K562 (cell line): ENCODE results near the gene TJP3. TPM values are rescaled to one million over a fixed set of nuclear protein-coding genes. Genes with fewer than 3 reads are reported as not detected.

Experiments used
- ATAC-seq: fragments of 200-7000 bp; cut with Tn5 transposase; 3 replicates; pipeline ENCODE4 v1.9.1; 2020; ENCODE audit warnings: moderate library complexity
- BruUV-seq: library from RNA; stranded (reverse); fragments of 400-500 nt; replicated peaks from 2 replicates; lab custom pipeline; 2021; lab: Mats Ljungman, UMichigan
- CTCF ChIA-PET: fragments of 300-600 bp; formaldehyde crosslinking; extraction: SDS; loops from one replicate; lab custom pipeline; 2021; ENCODE audit warnings: low intra/inter-chr PET ratio; lab: Yijun Ruan, JAX
- POLR2A ChIA-PET: fragments of 300-600, 350-650 bp; sonication (Branson Sonifier 250); formaldehyde crosslinking; extraction: SDS; loops from one replicate; lab custom pipeline; 2021; ENCODE audit warnings: antibody characterized with exemption, inconsistent platforms; lab: Yijun Ruan, JAX
- DNase-seq, 4 experiments: peaks; one replicate each; pipeline versions ENCODE4 v3.0.0 to v3.0.0-alpha.2; 2011 to 2018; ENCODE audit warnings: low spot score in 3 of 4, mixed read lengths in 3 of 4; ENCODE audit errors: extremely low read depth in 1 of 4
- FAIRE-seq: peaks from 2 replicates; lab custom pipeline; 2011; peaks lifted over from hg19 to GRCh38; lab: Jason Lieb, UNC
- H2AFZ ChIP-seq: 2 replicates; pipeline ENCODE4 v1.6.0; 2011; ENCODE audit warnings: low read depth, low read length, control low read depth, inconsistent platforms
- H3K27ac ChIP-seq: fragments of 200-600 bp; 3 replicates; pipeline ENCODE4 v1.8.0; 2011; ENCODE audit warnings: low read depth, mild to moderate bottlenecking, control low read depth, inconsistent platforms, low read length, moderate library complexity, mixed read lengths; ENCODE audit errors: extremely low read depth
- H3K27me3 ChIP-seq, 2 experiments: fragments of 300-600 bp in 1 of 2; 2 replicates in 1 of 2; 3 replicates in 1 of 2; pipeline versions ENCODE4 v1.6.0 to v1.8.0; 2011; ENCODE audit warnings: inconsistent platforms in 2 of 2, low read length in 2 of 2, mild to moderate bottlenecking in 1 of 2, mixed read lengths in 1 of 2, moderate library complexity in 1 of 2; ENCODE audit not compliant: control insufficient read depth in 2 of 2, insufficient read depth in 2 of 2
- H3K36me3 ChIP-seq: fragments of 300-600 bp; 3 replicates; pipeline ENCODE4 v1.8.0; 2011; ENCODE audit warnings: mild to moderate bottlenecking, low read length, inconsistent platforms; ENCODE audit not compliant: control insufficient read depth, insufficient read depth
- H3K4me1 ChIP-seq, 2 experiments: fragments of 200-600 bp in 1 of 2; replicated peaks in 1 of 2; 2 replicates in 1 of 2; 3 replicates in 1 of 2; pipeline versions ENCODE4 v1.5.1 to v1.8.0; 2011; ENCODE audit warnings: inconsistent platforms in 2 of 2, low read length in 2 of 2, mild to moderate bottlenecking in 1 of 2, mixed read lengths in 1 of 2, moderate library complexity in 1 of 2; ENCODE audit not compliant: control insufficient read depth in 2 of 2, insufficient read depth in 2 of 2
- H3K4me2 ChIP-seq: 2 replicates; pipeline ENCODE4 v1.6.1; 2011; ENCODE audit warnings: low read length, control low read depth, inconsistent platforms, mixed read lengths; ENCODE audit not compliant: insufficient read depth
- H3K4me3 ChIP-seq: fragments of 200-600 bp; sonication (generic), shearing (Covaris generic); 2 replicates; pipeline ENCODE4 v1.5.1; 2016; ENCODE audit warnings: control low read depth, inconsistent platforms
- H3K79me2 ChIP-seq: fragments of 200-600 bp; 3 replicates; pipeline ENCODE4 v1.8.0; 2011; ENCODE audit warnings: low read length, inconsistent platforms; ENCODE audit not compliant: control insufficient read depth, insufficient read depth
- H3K9ac ChIP-seq, 2 experiments: 2 replicates each; pipeline versions ENCODE4 v1.6.0 to v1.6.1; 2011; ENCODE audit warnings: low read depth in 2 of 2, low read length in 2 of 2, control low read depth in 1 of 2, inconsistent platforms in 1 of 2, mild to moderate bottlenecking in 1 of 2, mixed read lengths in 1 of 2; ENCODE audit not compliant: insufficient read depth in 1 of 2
- H3K9me1 ChIP-seq: one replicate; pipeline ENCODE4 v1.6.0; 2011; ENCODE audit warnings: inconsistent platforms, mild to moderate bottlenecking, low read length, moderate library complexity; ENCODE audit not compliant: control insufficient read depth, insufficient read depth
- H3K9me3 ChIP-seq: replicated peaks from 2 replicates; pipeline ENCODE4 v1.5.1; 2011; ENCODE audit warnings: low read depth, low read length, inconsistent platforms; ENCODE audit not compliant: control insufficient read depth, insufficient read depth
- H4K20me1 ChIP-seq: replicated peaks from 2 replicates; pipeline ENCODE4 v1.6.1; 2011; ENCODE audit warnings: low read length, inconsistent platforms, mixed read lengths; ENCODE audit not compliant: control insufficient read depth, insufficient read depth
- DPF2 ChIP-seq: fragments of 450-650 bp; IDR thresholded peaks from 2 replicates; pipeline ENCODE4 v1.6.1; 2016
- KDM5B ChIP-seq: fragments of 200-600 bp; sonication (generic); IDR thresholded peaks from 2 replicates; pipeline ENCODE4 v1.6.1; 2012; ENCODE audit warnings: low read depth, mild to moderate bottlenecking, moderate library complexity, low read length, control low read depth, inconsistent platforms; ENCODE audit not compliant: insufficient replicate concordance
- NFIC ChIP-seq: fragments of 450-650 bp; IDR thresholded peaks from 2 replicates; pipeline ENCODE4 v1.6.1; 2017; ENCODE audit warnings: mild to moderate bottlenecking, inconsistent platforms
- SRSF7 ChIP-seq: fragments of 200-400 bp; formaldehyde crosslinking; optimal IDR thresholded peaks from 2 replicates; pipeline ENCODE3; 2017; ENCODE audit warnings: mild to moderate bottlenecking, low read depth, low read length
- TEAD2 ChIP-seq: fragments of 450-650 bp; IDR thresholded peaks from 2 replicates; pipeline ENCODE4 v1.6.1; 2016; ENCODE audit warnings: missing genetic modification characterization, control low read depth, missing compliant biosample characterization
- U2AF1 ChIP-seq: fragments of 200-400 bp; formaldehyde crosslinking; optimal IDR thresholded peaks from 2 replicates; pipeline ENCODE3; 2017; ENCODE audit warnings: mild to moderate bottlenecking, low read depth, low read length, moderate library complexity
- ZC3H11A ChIP-seq: IDR thresholded peaks from 2 replicates; pipeline ENCODE4 v1.6.1; 2012; ENCODE audit warnings: low read depth, low read length, improper control_type of control experiment
- ZNF174 ChIP-seq: fragments of 250-450 bp; sonication (Bioruptor Pico); IDR thresholded peaks from 2 replicates; pipeline ENCODE4 v1.4.0; 2020; ENCODE audit warnings: mild to moderate bottlenecking
- WGBS: fragments of 100-300 bp; shearing (Covaris generic); methylation state at CpG from one replicate; pipeline ENCODE4 v1.1.6; 2016; ENCODE audit warnings: low coverage, mixed read lengths; ENCODE audit not compliant: insufficient coverage; ENCODE audit errors: missing lambda C conversion rate; 5-methylcytosine and 5-hydroxymethylcytosine counted together
- in situ Hi-C: fragments of 300-500 bp; cut with MboI; formaldehyde crosslinking; loops from 4 replicates; pipeline ENCODE4 v1.15.0; 2018; ENCODE audit warnings: inconsistent platforms, mixed read lengths
- intact Hi-C: fragments of 100-400 bp; cut with micrococcal nuclease; formaldehyde crosslinking; loops from 2 replicates; pipeline ENCODE4 v1.14.2; 2022
- polyA plus RNA-seq, 8 experiments: library from polyadenylated mRNA; depleted of rRNA in 4 of 8; stranded (reverse) in 5 of 8; unstranded in 3 of 8; fragments of >200 nt; fragmentation: Nextera tagmentation in 2 of 8; fragmentation: Illumina TruSeq in 1 of 8; extraction: Ambion mirVana in 2 of 8; extraction: Trizol in 1 of 8; gene quantifications; 2 replicates each; pipeline versions ENCODE4 v1.2.1 to v1.2.3, GENCODE V29; 2011 to 2014; ENCODE audit warnings: inconsistent platforms in 1 of 8, missing spikeins in 1 of 8
- total RNA-seq, 7 experiments: library from RNA; depleted of rRNA in 6 of 7; stranded (reverse); fragments of >200 nt in 6 of 7; fragmentation: Illumina TruSeq in 2 of 7; extraction: Trizol in 2 of 7; gene quantifications; 2 replicates each; pipeline versions ENCODE4 v1.2.1 to v1.2.3, GENCODE V29; 2011 to 2021; ENCODE audit warnings: low replicate concordance in 1 of 7
- TF ChIP-seq, protein P1 (sequence below): fragments of 250-450 bp; sonication (Bioruptor Pico); IDR thresholded peaks from 2 replicates; pipeline ENCODE4 v1.5.0; 2021
- TF ChIP-seq, protein P2 (sequence below): sonication (generic); formaldehyde crosslinking; IDR thresholded peaks from 2 replicates; pipeline ENCODE4 v1.8.0; 2023; ENCODE audit warnings: mild to moderate bottlenecking, missing genetic modification reagents
- TF ChIP-seq, protein P3 (sequence below): IDR thresholded peaks from 2 replicates; pipeline ENCODE4 v1.6.1; 2011; ENCODE audit warnings: borderline replicate concordance, low read depth, mild to moderate bottlenecking, moderate library complexity, low read length; ENCODE audit not compliant: insufficient read depth, poor library complexity, severe bottlenecking

The TJP3 gene
- total and polyA plus RNA-seq, 9 of the 15 experiments (the other 6 are each of a cell fraction or from before 2014, with no cell fraction given) = 0.11 to 2.4 (median 0.57) TPM; not detected in 1

DNA sequence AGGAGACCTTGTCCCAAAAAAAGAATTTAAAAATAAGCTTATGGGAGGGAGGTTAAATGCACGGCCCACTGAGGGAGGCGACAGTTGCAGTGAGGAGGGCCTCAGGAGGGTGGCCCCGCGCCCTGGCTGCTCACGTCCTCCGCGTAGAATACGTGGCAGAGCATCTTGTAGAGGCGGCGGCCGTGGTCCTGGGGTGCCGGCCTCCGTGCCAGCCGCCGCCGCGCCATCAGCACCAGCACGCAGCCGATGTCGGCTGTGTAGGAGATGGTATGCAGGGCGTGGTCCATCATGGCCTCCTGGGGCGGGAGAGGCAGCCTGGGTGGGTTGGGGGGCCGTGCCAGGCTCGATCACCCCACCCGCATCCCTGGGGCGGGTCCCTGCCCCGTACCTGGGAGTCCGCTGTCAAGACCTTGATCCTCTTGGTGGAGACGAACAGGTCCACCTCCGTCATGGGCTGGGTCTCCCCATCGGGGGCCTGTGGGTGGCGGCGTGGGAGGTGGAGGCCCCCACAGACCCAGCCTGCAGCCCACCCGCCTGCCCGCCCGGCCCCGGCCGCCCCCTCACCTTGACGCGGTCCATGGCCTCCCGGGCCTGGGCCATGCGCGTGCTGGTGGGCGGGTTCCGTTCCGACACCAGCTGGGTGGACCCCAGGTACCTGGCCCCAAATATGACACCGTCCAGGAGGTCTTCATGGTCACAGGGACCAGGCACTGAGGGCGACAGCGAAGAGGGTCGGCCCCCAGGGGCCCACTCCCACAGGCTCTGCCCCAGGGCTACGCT is 45.6 kb downstream of the TJP3 start:
- in situ Hi-C loops = no loop called here
- H3K27me3 ChIP-seq = no peaks in the 10 kb centered on the region
- H3K4me2 ChIP-seq = no peak overlapping the region
- peaks cover 21% of the 10 kb centered on the region; the same call in 1 of the 3 replicates for H3K36me3 ChIP-seq
- H3K9me1 ChIP-seq = no peaks in the 10 kb centered on the region
- no peak for ATAC-seq
- intact Hi-C loops = no loop called here
- ChIA-PET POLR2A (interaction anchor here (0.6 to 1.9 kb wide), 5 partner anchors 9 to 343 kb away, joined by 3 to 7 read pairs (median 4); partner anchors contain the start of gene MRPL54), CTCF (no interaction called here)
- H2AFZ ChIP-seq = no peak overlapping the region
- peaks cover 0 to 10% of the 10 kb centered on the region in 2 experiments; a peak in 1 of 5 replicates for H3K4me1 ChIP-seq
- no TSS peak for BruUV-seq
- no peak for FAIRE-seq
- H4K20me1 ChIP-seq = no peaks in the 10 kb centered on the region
- TF ChIP-seq ZC3H11A (no peak), ZNF174 (CRISPR knock-in tag) (no peak), NFIC (no peak), U2AF1 (no peak), TEAD2 (tag) (no peak), DPF2 (no peak), KDM5B (no peak), SRSF7 (no peak)
- TF ChIP-seq, protein P1, sequence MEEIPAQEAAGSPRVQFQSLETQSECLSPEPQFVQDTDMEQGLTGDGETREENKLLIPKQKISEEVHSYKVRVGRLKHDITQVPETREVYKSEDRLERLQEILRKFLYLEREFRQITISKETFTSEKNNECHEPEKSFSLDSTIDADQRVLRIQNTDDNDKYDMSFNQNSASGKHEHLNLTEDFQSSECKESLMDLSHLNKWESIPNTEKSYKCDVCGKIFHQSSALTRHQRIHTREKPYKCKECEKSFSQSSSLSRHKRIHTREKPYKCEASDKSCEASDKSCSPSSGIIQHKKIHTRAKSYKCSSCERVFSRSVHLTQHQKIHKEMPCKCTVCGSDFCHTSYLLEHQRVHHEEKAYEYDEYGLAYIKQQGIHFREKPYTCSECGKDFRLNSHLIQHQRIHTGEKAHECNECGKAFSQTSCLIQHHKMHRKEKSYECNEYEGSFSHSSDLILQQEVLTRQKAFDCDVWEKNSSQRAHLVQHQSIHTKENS (CRISPR knock-in tag) = no peak
- TF ChIP-seq, protein P2, sequence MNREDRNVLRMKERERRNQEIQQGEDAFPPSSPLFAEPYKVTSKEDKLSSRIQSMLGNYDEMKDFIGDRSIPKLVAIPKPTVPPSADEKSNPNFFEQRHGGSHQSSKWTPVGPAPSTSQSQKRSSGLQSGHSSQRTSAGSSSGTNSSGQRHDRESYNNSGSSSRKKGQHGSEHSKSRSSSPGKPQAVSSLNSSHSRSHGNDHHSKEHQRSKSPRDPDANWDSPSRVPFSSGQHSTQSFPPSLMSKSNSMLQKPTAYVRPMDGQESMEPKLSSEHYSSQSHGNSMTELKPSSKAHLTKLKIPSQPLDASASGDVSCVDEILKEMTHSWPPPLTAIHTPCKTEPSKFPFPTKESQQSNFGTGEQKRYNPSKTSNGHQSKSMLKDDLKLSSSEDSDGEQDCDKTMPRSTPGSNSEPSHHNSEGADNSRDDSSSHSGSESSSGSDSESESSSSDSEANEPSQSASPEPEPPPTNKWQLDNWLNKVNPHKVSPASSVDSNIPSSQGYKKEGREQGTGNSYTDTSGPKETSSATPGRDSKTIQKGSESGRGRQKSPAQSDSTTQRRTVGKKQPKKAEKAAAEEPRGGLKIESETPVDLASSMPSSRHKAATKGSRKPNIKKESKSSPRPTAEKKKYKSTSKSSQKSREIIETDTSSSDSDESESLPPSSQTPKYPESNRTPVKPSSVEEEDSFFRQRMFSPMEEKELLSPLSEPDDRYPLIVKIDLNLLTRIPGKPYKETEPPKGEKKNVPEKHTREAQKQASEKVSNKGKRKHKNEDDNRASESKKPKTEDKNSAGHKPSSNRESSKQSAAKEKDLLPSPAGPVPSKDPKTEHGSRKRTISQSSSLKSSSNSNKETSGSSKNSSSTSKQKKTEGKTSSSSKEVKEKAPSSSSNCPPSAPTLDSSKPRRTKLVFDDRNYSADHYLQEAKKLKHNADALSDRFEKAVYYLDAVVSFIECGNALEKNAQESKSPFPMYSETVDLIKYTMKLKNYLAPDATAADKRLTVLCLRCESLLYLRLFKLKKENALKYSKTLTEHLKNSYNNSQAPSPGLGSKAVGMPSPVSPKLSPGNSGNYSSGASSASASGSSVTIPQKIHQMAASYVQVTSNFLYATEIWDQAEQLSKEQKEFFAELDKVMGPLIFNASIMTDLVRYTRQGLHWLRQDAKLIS = no peak
- TF ChIP-seq, protein P3, sequence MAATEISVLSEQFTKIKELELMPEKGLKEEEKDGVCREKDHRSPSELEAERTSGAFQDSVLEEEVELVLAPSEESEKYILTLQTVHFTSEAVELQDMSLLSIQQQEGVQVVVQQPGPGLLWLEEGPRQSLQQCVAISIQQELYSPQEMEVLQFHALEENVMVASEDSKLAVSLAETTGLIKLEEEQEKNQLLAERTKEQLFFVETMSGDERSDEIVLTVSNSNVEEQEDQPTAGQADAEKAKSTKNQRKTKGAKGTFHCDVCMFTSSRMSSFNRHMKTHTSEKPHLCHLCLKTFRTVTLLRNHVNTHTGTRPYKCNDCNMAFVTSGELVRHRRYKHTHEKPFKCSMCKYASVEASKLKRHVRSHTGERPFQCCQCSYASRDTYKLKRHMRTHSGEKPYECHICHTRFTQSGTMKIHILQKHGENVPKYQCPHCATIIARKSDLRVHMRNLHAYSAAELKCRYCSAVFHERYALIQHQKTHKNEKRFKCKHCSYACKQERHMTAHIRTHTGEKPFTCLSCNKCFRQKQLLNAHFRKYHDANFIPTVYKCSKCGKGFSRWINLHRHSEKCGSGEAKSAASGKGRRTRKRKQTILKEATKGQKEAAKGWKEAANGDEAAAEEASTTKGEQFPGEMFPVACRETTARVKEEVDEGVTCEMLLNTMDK = no peak
- 90% methylated on average over 22 of the region's 51 CpGs for WGBS
- no peaks in the 10 kb centered on the region for H3K9me3 ChIP-seq
- 0 out of 4 replicates have a peak overlapping the region, but pooled peaks of 1 of the 2 experiments have one; percentile 35 for H3K9ac ChIP-seq
- no peak overlapping the region for H3K27ac ChIP-seq
- no peak overlapping the region for H3K4me3 ChIP-seq
- no peaks in the 10 kb centered on the region for H3K79me2 ChIP-seq
- DNase-seq = no peak
